ENCODE measurements around the gene ORC5.
A peak's percentile ranks its signal among the peaks of the same experiment; 100 is the strongest.
"Not testable (repeated sequence)": the region's sequence is repeated elsewhere in the genome, so short reads cannot be mapped to it uniquely, and the experiment has no call there.

Gene ORC5

GRCh38 chr7:104207731-104208420 is at the start of gene ORC5:
Gene ORC5, minus strand, starts transcription at chr7:104208013. Its CDS starts 109 bp downstream, at chr7:104207904.
- DNase-seq (ENCODE audit: low spot score) = peak; percentile 90

GRCh38 chr7:104255616-104256015 is 47.8 kb upstream of the ORC5 start:
- DNase-seq (ENCODE audit: low spot score) = no peak

GRCh38 chr7:104255194-104255593 is 47.4 kb upstream of the ORC5 start:
- DNase-seq (ENCODE audit: low spot score) = no peak

- no peak for DNase-seq (ENCODE audit: low spot score)
These were observed 46.9 kb upstream of the ORC5 start for GRCh38 chr7:104254696-104255095.

- no peak for DNase-seq (ENCODE audit: low spot score)
These were observed 44.8 kb upstream of the ORC5 start for GRCh38 chr7:104252409-104253134.

GRCh38 chr7:104242638-104243037 is 34.8 kb upstream of the ORC5 start:
- DNase-seq (ENCODE audit: low spot score) = no peak

GRCh38 chr7:104241538-104242209 is 33.9 kb upstream of the ORC5 start:
- no peak for DNase-seq (ENCODE audit: low spot score)

- no peak for DNase-seq (ENCODE audit: low spot score)
These were observed 33.3 kb upstream of the ORC5 start for GRCh38 chr7:104241135-104241534.

- no peak for DNase-seq (ENCODE audit: low spot score)
These were observed 32.6 kb upstream of the ORC5 start for GRCh38 chr7:104240401-104240800.

- DNase-seq (ENCODE audit: low spot score) = not testable (repeated sequence)
These were observed 27.2 kb upstream of the ORC5 start for GRCh38 chr7:104234990-104235389.

- DNase-seq (ENCODE audit: low spot score) = peak; percentile 46
These were observed 23.5 kb upstream of the ORC5 start for GRCh38 chr7:104231054-104232046.

GRCh38 chr7:104230606-104231005 is 22.8 kb upstream of the ORC5 start:
- no peak for DNase-seq (ENCODE audit: low spot score)

GRCh38 chr7:104228442-104228841 is 20.6 kb upstream of the ORC5 start:
- DNase-seq (ENCODE audit: low spot score) = no peak

GRCh38 chr7:104225451-104225850 is 17.6 kb upstream of the ORC5 start:
- no peak for DNase-seq (ENCODE audit: low spot score)

- no peak for DNase-seq (ENCODE audit: low spot score)
These were observed 9.8 kb upstream of the ORC5 start for GRCh38 chr7:104217620-104218019.

- DNase-seq (ENCODE audit: low spot score) = no peak
These were observed 1.2 kb upstream of the ORC5 start for GRCh38 chr7:104209063-104209462.

- DNase-seq (ENCODE audit: low spot score) = no peak
These were observed 588 bp upstream of the ORC5 start for GRCh38 chr7:104208421-104208780.

GRCh38 chr7:104207348-104207730 is 474 bp downstream of the ORC5 start:
- DNase-seq (ENCODE audit: low spot score) = peak; percentile 8

GRCh38 chr7:104206841-104207240 is 972 bp downstream of the ORC5 start:
- no peak for DNase-seq (ENCODE audit: low spot score)

- DNase-seq (ENCODE audit: low spot score) = no peak
These were observed 9.0 kb downstream of the ORC5 start for GRCh38 chr7:104198673-104199278.

GRCh38 chr7:104196161-104196560 is 11.7 kb downstream of the ORC5 start:
- DNase-seq (ENCODE audit: low spot score) = no peak

- DNase-seq (ENCODE audit: low spot score) = no peak
These were observed 15.4 kb downstream of the ORC5 start for GRCh38 chr7:104192434-104192833.

All from germinal center (tissue), 1 donor.